ENCODE measurements around the gene PVR.
"Not testable (repeated sequence)": the region's sequence is repeated elsewhere in the genome, so short reads cannot be mapped to it uniquely, and the experiment has no call there.

The PVR gene

DNA sequence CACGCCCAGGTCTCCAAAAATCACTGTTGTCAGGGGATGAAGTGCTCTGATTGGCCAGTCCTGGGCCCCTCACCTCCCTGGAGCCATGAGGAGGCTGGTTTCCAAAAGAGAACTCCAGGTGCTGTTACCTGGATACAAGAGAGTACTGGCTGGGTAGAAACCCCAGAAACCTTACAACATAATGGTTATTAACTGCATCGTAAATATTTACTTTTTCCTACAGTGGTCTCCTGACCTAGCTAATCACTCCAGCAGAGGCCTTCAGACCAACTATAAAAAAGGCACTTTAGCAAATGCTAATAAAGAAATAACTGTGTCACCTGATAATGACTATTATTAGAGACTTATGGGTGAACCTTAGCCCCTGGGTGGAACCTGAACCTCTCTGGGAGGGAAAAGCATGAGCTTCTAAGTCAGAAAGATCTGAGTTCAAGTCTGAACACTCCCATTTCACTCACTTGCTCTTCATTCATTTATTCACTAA lies 31.9 kb upstream of the PVR start:
- Mint-ChIP-seq H3K27ac (no peak overlapping the region), H3K4me3 (no peak overlapping the region), H3K27me3 (peaks cover 32% of the 10 kb centered on the region), H3K9me3 (peaks cover 3% of the 10 kb centered on the region), H3K4me1 (peaks cover 9% of the 10 kb centered on the region), H3K36me3 (no peaks in the 10 kb centered on the region)
- ATAC-seq, result no peak

DNA sequence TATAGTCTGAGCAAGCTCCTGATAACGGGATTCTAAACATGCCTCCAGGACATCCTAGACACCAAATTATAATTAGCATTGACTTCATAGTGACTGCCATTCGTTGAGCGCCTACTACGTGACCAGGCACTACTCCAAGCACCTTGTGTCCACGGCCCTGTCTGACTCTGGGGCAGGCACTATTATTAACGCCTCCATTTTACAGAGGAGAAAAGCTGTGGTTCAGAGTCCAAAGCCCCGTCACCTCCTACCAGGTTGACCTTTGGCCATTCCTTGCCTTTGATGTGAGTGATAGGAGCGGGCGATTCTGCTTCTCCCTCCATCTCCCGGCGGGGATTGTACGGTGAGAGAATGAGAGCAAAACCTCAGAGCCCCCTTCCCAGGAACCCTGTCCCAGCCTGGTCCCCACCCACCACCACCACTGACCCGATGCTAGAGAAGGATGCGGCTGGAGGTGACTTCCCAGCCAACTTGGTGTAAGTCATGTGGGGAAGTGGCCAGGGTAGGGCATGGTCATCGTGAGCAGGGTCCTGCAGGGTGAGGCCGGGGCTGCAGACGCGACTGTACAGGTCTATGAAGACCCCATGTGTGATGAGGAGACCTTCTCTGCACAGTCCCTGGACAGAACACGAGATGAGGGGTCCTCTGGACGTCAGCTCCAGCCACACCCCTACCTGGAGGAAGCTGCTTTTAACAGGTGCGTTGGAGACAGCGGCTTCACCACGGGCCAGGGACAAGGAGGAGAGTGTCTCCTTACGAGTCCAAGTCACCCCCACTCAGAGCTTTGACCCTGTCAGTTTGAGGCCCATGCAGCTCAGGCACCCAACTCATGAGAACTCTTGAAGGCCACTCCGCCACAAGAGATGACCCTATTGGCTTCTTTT lies 30.2 kb upstream of the PVR start, which contains the start of gene IGSF23:
TSS of gene IGSF23 (plus strand) at position 269 of the 884 bp plus-strand sequence. CDS start at position 352, 83 bp downstream.
- ATAC-seq, result no peak
- Mint-ChIP-seq H3K27ac (no peak within 1 kb of the TSS), H3K4me1 (no peaks in the 10 kb centered on the region), H3K36me3 (no peaks in the 10 kb centered on the region), H3K27me3 (peaks cover 20% of the 10 kb centered on the region), H3K4me3 (no peak within 1 kb of the TSS), H3K9me3 (no peaks in the 10 kb centered on the region)

DNA sequence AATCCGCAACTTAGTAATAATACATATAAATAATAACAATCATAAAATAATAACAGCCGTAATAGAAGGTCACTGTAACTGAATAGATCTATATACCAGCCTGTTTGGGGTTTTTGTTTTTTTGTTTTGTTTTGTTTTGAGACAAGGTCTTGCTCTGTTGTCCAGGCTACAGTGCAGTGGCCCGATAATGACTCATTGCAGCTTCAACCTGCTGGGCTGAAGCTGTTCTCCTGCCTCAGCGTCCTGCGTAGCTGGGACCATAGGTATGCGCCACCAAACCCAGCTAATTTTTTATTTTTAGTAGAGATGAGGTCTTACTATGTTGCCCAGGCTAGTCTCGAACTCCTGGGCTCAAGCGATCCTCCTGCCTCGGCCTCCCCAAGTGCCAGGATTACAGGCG lies 29.4 kb upstream of the PVR start:
- no peak overlapping the region for H3K27ac Mint-ChIP-seq
- H3K4me3 Mint-ChIP-seq, result no peak overlapping the region
- H3K36me3 Mint-ChIP-seq, result no peaks in the 10 kb centered on the region
- H3K9me3 Mint-ChIP-seq, result no peaks in the 10 kb centered on the region
- no peak for ATAC-seq
- peaks cover 14% of the 10 kb centered on the region for H3K27me3 Mint-ChIP-seq
- no peaks in the 10 kb centered on the region for H3K4me1 Mint-ChIP-seq

DNA sequence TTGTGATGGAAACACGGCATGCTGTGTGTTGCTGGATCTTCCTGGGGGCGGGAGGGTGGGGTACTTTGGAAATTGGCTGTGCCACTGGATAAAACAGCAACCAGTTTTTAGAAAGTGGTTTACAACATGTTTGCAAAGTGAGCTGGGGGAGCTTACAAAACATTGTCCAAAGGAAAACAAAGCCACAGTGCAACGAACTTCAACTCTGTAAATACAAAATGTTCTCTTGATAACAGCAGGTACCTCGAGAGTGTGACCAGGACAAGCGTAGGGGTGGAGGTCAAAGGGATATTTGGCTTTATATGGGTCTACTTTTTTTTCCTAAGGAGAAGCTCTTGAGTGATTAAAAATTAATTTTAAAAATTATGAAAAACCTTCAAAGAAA lies 27.9 kb upstream of the PVR start:
- Mint-ChIP-seq H3K36me3 (no peaks in the 10 kb centered on the region), H3K4me1 (no peaks in the 10 kb centered on the region), H3K9me3 (no peaks in the 10 kb centered on the region), H3K27ac (no peak overlapping the region), H3K4me3 (no peak overlapping the region), H3K27me3 (peaks cover 10% of the 10 kb centered on the region)
- ATAC-seq, result no peak

DNA sequence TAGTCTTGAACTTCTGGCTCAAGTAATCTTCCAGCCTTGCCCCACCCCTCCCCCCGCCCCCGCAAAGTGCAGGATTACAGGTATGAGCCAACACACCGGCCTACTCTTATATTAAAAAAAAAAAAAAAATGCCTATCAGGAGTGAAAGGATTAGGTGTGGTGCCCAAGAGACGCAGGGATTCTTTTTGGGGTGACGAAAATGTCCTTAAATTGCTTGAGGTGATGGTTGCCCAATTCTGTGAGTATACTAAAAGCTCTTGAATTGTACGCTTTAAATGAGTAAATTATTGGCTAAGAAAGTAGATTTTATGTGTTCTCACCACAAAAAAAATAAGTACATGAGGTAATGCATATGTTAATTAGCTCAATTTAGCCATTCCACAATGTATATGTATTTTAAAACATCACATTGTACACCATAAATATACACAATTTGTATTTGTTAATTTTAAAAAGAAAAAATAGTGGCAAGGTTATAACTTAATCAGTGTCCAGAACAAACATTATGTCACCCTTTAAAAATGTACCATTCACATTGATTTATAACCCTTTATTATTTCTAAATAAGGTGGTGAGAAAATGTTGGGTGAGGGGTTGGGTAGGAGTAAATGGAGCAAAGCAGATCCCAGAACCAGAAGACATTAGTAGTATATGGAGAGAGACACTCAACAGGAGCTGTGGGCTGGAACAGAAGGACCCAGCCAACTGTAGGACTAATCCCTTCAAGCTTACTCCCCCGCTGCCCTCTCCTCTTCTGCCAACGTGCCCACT lies 26.4 kb upstream of the PVR start:
- no peak overlapping the region for H3K27ac Mint-ChIP-seq
- ATAC-seq, result no peak
- no peaks in the 10 kb centered on the region for H3K4me1 Mint-ChIP-seq
- no peak overlapping the region for H3K4me3 Mint-ChIP-seq
- no peaks in the 10 kb centered on the region for H3K36me3 Mint-ChIP-seq
- H3K27me3 Mint-ChIP-seq, result peaks cover 10% of the 10 kb centered on the region
- H3K9me3 Mint-ChIP-seq, result no peaks in the 10 kb centered on the region

DNA sequence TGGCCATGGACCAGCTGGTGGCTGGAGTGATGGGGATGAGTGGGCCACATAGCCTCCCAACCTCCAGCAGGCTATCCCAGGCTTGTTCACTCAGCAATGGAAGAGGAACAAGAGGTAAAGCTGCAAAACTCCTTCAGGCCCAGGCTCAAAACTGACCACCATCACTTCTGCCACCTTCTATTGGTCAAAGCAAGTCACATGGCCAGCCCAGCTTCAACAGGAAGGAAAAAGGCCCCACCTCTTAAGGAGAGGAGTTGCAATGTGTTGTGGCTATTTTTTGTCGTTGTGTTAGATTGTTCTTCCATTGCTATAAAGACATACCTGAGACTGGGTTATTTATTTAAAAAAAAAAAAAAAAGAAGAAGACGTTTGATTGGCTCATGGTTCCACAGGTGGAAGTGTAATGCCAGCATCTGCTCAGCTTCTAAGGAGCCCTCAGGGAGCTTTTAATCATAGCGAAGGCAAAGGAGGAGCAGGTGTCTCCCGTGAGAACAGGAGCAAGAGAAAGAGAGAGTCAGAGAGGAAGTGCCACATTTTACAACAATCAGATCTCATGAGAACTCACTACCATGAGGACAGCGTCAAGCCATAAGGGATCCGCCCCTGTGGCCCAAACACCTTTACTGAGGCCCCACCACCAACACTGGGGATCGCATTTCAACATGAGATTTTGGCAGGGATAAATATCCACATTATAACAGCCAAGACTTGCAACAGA lies 24.9 kb upstream of the PVR start:
- no peak overlapping the region for H3K4me3 Mint-ChIP-seq
- H3K4me1 Mint-ChIP-seq, result no peaks in the 10 kb centered on the region
- H3K27ac Mint-ChIP-seq, result no peak overlapping the region
- no peak for ATAC-seq
- H3K9me3 Mint-ChIP-seq, result no peaks in the 10 kb centered on the region
- H3K36me3 Mint-ChIP-seq, result no peaks in the 10 kb centered on the region
- peaks cover 16% of the 10 kb centered on the region for H3K27me3 Mint-ChIP-seq

DNA sequence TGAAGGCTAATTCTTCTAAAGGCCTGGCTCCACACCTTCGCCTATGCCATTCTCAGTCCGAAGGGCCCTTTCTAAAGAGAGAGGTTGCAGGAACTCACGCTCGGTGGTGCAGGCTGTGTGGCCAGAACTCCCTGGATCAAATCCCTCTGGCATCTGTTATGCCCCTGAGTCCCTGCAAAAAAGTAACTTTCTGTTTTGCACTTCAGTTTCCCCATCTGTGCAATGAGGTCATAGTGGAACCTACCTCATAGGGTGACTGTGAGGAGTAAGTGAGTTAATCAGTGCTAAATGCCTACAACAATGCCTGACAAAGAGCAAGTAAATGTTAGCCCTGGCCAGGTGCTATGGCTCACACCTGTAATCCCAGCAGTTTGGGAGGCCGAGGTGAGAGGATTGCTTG lies 23.0 kb upstream of the PVR start:
- no peak overlapping the region for H3K27ac Mint-ChIP-seq

DNA sequence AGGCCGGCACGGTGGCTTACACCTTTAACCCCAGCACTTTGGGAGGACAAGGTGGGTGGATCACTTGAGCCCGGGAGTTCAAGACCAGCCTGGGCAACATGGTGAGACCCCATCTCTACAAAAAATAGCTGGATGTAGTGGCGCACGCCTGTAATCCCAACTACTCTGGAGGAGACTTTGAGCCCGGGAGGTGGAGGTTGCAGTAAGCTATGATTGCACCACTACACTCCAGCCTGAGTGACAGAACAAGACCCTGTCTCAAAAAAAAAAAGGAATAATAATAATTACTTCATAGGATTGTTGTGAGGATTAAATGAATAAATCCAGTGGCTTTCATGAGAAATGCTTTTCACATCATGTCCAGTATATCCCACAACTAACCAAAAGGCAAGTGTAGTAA lies 22.3 kb upstream of the PVR start:
- Mint-ChIP-seq H3K4me1 (no peaks in the 10 kb centered on the region), H3K4me3 (no peak overlapping the region), H3K27ac (no peak overlapping the region), H3K36me3 (no peaks in the 10 kb centered on the region), H3K9me3 (peaks cover 4% of the 10 kb centered on the region), H3K27me3 (peaks cover 31% of the 10 kb centered on the region)
- no peak for ATAC-seq

More for the DNA sequence above, 23.0 kb upstream of the PVR start:
- Mint-ChIP-seq H3K36me3 (no peaks in the 10 kb centered on the region), H3K9me3 (peaks cover under 1% of the 10 kb centered on the region), H3K4me3 (no peak overlapping the region), H3K4me1 (no peaks in the 10 kb centered on the region), H3K27me3 (peaks cover 24% of the 10 kb centered on the region)
- no peak for ATAC-seq

DNA sequence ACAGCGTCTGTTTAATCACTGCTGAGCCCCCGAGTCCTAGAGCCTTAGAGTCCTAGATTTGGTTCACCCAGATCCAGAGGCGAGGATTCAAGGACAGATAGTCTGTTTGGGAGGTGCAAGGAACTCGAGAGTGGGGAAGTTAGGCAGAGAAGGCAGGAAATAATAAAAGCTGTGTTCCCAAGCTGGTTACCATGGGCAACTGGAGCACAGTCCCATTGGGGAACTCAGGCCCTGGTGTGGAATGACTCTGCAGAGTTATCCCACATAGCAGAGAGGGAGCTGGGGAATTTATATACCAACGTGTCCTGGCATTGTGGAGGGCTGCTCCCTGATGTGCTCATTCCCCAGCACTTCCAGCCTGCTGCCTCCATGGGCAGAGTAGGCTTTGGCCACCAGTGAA lies 20.6 kb upstream of the PVR start:
- peaks cover 44% of the 10 kb centered on the region for H3K27me3 Mint-ChIP-seq
- H3K9me3 Mint-ChIP-seq, result peaks cover 4% of the 10 kb centered on the region
- ATAC-seq, result no peak
- no peak overlapping the region for H3K4me3 Mint-ChIP-seq
- no peaks in the 10 kb centered on the region for H3K4me1 Mint-ChIP-seq
- H3K36me3 Mint-ChIP-seq, result no peaks in the 10 kb centered on the region
- H3K27ac Mint-ChIP-seq, result no peak overlapping the region

DNA sequence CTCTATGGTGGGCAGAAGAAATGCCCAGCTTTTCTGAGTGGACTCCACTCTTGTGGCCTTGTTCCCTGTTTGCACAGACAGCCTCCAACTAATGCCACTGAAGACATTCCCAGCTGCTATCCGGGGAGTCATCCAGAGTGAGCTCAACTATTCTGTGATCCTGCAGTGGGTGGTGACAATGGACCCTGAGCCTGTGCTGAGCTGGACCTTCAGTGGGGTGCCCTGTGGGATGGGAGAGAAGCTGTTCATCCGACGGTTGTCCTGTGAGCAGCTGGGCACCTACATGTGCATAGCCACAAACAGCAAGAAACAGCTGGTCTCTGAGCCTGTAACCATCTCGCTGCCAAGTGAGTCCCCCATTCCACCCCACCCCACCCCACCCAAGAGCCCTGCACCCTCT lies 20.1 kb upstream of the PVR start:
- no peaks in the 10 kb centered on the region for H3K36me3 Mint-ChIP-seq
- H3K9me3 Mint-ChIP-seq, result peaks cover 6% of the 10 kb centered on the region
- H3K27me3 Mint-ChIP-seq, result peaks cover 49% of the 10 kb centered on the region
- no peak overlapping the region for H3K27ac Mint-ChIP-seq
- H3K4me3 Mint-ChIP-seq, result no peak overlapping the region
- no peaks in the 10 kb centered on the region for H3K4me1 Mint-ChIP-seq
- ATAC-seq, result no peak

DNA sequence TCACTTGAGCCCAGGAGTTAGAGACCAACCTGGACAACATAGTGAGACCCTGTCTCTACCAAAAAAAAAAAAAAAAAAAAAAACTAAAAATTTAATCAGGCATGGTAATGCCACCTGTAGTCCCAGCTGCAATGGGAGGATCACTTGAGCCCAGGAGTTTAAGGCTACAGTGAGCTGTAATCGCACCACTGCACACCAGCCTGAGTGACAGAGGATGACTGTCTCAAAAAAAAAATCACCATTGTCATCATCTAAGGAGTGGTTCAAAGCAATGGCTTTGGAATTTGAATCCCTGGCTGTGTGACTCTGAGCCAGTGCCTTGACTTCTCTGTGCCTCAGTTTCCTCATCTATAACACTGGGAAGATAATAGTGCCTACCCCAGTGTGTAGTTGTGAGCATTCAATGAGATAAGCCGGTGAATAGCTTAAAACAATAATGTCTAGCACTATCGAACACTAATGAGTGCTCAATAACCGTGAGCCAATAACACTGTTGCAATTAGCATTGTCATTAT lies 18.8 kb upstream of the PVR start:
- Mint-ChIP-seq H3K27ac (no peak overlapping the region), H3K27me3 (peaks cover 55% of the 10 kb centered on the region), H3K4me1 (no peaks in the 10 kb centered on the region), H3K4me3 (no peak overlapping the region), H3K9me3 (peaks cover 8% of the 10 kb centered on the region), H3K36me3 (no peaks in the 10 kb centered on the region)
- no peak for ATAC-seq

DNA sequence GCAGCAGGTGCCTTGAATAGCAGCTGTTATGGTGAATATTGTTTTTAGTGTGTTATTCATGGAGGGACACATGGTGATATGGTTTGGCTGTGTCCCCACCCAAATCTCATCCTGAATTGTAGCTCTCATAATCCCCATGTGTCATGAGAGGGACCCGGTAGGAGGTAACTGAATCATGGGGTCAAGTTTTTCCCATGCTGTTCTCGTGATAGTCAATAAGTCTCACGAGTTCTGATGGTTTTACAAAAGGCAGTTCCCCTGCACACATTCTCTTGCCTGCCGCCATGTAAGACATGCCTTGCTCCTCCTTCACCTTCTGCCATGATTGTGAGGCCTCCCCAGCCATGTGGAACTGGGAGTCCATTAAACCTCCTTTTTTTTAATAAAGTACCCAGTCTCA lies 18.1 kb upstream of the PVR start:
- not testable (repeated sequence) for H3K4me3 Mint-ChIP-seq, ATAC-seq, H3K27ac Mint-ChIP-seq, H3K9me3 Mint-ChIP-seq, H3K36me3 Mint-ChIP-seq, H3K4me1 Mint-ChIP-seq
- peaks cover 55% of the 10 kb centered on the region for H3K27me3 Mint-ChIP-seq

DNA sequence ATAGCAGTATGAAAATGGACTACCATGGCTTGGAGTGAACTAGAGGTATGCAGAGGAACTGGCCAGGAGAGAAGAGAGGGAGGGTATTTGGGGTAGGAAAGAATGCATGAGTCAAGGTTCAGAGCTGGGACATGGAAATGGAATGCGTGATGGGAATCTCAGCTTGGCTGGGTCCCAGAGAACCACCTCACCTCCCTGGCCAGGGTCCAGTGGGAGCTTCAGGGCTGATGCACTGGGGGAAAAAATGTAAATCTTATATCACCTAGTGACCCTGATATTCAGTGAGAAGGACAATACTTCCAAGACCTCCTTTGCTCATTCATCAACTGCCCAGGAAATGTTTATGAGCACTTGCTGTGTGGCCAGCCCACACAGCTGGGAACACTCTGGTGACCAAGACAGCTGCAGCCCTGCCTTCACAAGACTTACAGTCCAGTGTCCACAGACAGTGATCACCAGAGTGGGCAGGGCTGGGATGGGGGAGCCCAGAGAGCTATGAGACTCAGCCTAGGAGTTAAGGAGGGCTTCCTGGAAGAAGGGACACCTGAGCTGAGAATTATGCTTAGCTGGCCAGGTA lies 17.6 kb upstream of the PVR start:
- H3K36me3 Mint-ChIP-seq, result no peaks in the 10 kb centered on the region
- H3K27ac Mint-ChIP-seq, result no peak overlapping the region
- no peak for ATAC-seq
- no peaks in the 10 kb centered on the region for H3K4me1 Mint-ChIP-seq
- no peak overlapping the region for H3K4me3 Mint-ChIP-seq
- peaks cover 55% of the 10 kb centered on the region for H3K27me3 Mint-ChIP-seq
- peaks cover 8% of the 10 kb centered on the region for H3K9me3 Mint-ChIP-seq

DNA sequence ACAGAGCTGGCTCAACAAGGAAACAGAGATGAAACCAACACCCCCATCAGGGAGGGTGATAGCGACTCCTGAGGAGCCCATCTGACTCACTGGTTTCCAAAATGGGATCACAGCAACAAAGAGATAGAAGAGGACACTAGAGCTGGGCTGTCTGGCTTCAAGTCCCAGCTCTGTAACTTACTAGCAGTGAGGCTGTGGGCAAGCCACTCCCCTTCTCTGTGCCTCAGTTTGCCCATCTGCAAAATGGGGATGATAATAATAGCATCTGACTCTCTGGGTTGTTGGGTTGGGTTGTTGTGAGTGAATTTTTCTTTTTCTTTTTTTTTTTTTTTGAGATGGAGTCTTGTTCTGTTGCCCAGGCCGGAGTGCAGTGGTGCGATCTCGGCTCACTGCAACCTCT lies 16.1 kb upstream of the PVR start:
- no peaks in the 10 kb centered on the region for H3K36me3 Mint-ChIP-seq
- peaks cover 8% of the 10 kb centered on the region for H3K9me3 Mint-ChIP-seq
- no peak overlapping the region for H3K27ac Mint-ChIP-seq
- H3K27me3 Mint-ChIP-seq, result peaks cover 49% of the 10 kb centered on the region
- H3K4me1 Mint-ChIP-seq, result no peaks in the 10 kb centered on the region
- ATAC-seq, result no peak
- H3K4me3 Mint-ChIP-seq, result no peak overlapping the region

DNA sequence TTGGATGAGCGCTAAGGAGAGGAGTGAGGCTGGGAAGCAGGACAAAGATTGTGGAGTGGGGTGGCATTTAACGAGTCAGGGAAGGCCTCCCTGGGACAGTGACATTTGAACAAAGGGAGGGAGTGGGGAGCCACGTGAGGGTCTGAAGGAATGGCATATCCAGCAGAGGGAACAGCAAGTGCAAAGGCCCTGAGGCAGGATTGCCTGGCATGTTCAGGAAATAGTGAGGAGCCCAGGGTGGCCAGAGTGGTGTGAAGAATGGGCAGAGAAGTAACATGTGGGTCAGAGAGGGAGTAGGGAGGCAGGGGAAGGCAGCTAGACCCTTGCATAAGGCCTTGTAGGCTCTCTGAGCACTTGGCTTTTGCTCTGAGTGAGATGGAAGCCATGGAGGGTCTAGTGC lies 14.9 kb upstream of the PVR start:
- H3K27me3 Mint-ChIP-seq, result peaks cover 39% of the 10 kb centered on the region
- ATAC-seq, result no peak
- H3K9me3 Mint-ChIP-seq, result peaks cover 8% of the 10 kb centered on the region
- H3K4me3 Mint-ChIP-seq, result no peak overlapping the region
- H3K27ac Mint-ChIP-seq, result no peak overlapping the region
- H3K4me1 Mint-ChIP-seq, result no peaks in the 10 kb centered on the region
- no peaks in the 10 kb centered on the region for H3K36me3 Mint-ChIP-seq
